Adrenal gland (tissue), 12 donors: ENCODE results near the gene COL21A1. TPM values are rescaled to one million over a fixed set of nuclear protein-coding genes. Genes with fewer than 3 reads are reported as not detected.
A peak's percentile ranks its signal among the peaks of the same experiment; 100 is the strongest.

Experiments
- DNase-seq, 7 donors: peaks; one replicate each; pipeline ENCODE4 v3.0.0-alpha.2; 2019 to 2020
- H3K27ac ChIP-seq, 5 donors: fragments of 200-600 bp; sonication (generic) in 4 of 5; 1 replicate in 3 of 5; 2 replicates in 2 of 5; pipeline versions ENCODE4 v1.5.1 to v1.8.0; 2016 to 2020; ENCODE audit warnings: mild to moderate bottlenecking in 1 of 5
- H3K27me3 ChIP-seq: fragments of 200-600 bp; 2 replicates; pipeline ENCODE4 v1.8.0; 2021
- H3K36me3 ChIP-seq, 2 donors: fragments of 200-600 bp; replicated peaks in 1 of 2; 1 replicate in 1 of 2; 2 replicates in 1 of 2; pipeline versions ENCODE4 v1.5.1 to v1.8.0; 2018 to 2022
- H3K4me1 ChIP-seq, 2 donors: fragments of 200-600 bp; replicated peaks in 1 of 2; 1 replicate in 1 of 2; 2 replicates in 1 of 2; pipeline versions ENCODE4 v1.5.1 to v1.8.0; 2018 to 2021
- H3K4me3 ChIP-seq, 4 donors: fragments of 200-600 bp; sonication (generic) in 3 of 4; one replicate each; pipeline ENCODE4 v1.5.1; 2016 to 2018
- H3K9me3 ChIP-seq, 3 donors: fragments of 200-600 bp; sonication (generic) in 1 of 3; replicated peaks in 1 of 3; 1 replicate in 2 of 3; 2 replicates in 1 of 3; pipeline versions ENCODE4 v1.5.1 to v1.8.0; 2016 to 2021
- POLR2A ChIP-seq, 2 donors: fragments of 450-650 bp; IDR thresholded peaks; one replicate each; pipeline ENCODE4 v1.6.1; 2017; ENCODE audit warnings: antibody characterized with exemption in 2 of 2, mild to moderate bottlenecking in 2 of 2, moderate library complexity in 1 of 2
- WGBS, 4 donors: extraction: QIAGEN DNeasy Blood & Tissue Kit in 2 of 4; methylation state at CpG; one replicate each; pipeline versions ENCODE4 v1.1.5 to v1.1.7; 2013 to 2017; 5-methylcytosine and 5-hydroxymethylcytosine counted together
- intact Hi-C, 2 donors: fragments of 100-400 bp; cut with DNase I; formaldehyde crosslinking; loops; one replicate each; pipeline versions ENCODE4 v1.14.1 to v1.15.0; 2022 to 2023
- polyA plus RNA-seq, 3 donors: library from polyadenylated mRNA; stranded (reverse); fragments of 200-250 nt in 2 of 3; fragments of 350-450 nt in 1 of 3; fragmentation: Illumina TruSeq in 1 of 3; extraction: RNeasy Lipid Tissue Mini Kit (QIAGEN cat#74804) in 1 of 3; gene quantifications; one replicate each; pipeline ENCODE4 v1.2.3, GENCODE V29; 2013 to 2014
- total RNA-seq, 9 donors: library from RNA; depleted of rRNA in 4 of 9; stranded (reverse); fragments of >200 nt in 4 of 9; fragments of 120-200 nt in 1 of 9; fragmentation: NEBNext Ultra II Directional in 1 of 9; extraction: Animal tissue kit (Norgen Biotek cat#: 25700) in 1 of 9; gene quantifications; one replicate each; pipeline versions ENCODE4 v1.1.0 to v1.2.4, GENCODE V29; 2013 to 2023
- TF ChIP-seq, protein P1 (sequence below), 6 experiments: fragments of 450-650 bp in 4 of 6; fragments of 200-600 bp in 2 of 6; sonication (generic) in 1 of 6; IDR thresholded peaks; 1 replicate in 5 of 6; 2 replicates in 1 of 6; pipeline versions ENCODE4 v1.5.1 to v1.8.0; 2016 to 2021; ENCODE audit warnings: antibody characterized with exemption in 6 of 6, mild to moderate bottlenecking in 2 of 6, moderate library complexity in 1 of 6
- donor health status: healthy with polysubstance abuse.
- donor health status: Bipolar disorder and iron deficiency.
- donor health status: DM: yes; HTN: yes; CAD: no.
- donor health status: DM: no; HTN: no; CAD: no.
- donor health status: DM: no; HTN: no; CAD: no.
- donor health status: DM: yes; HTN: yes; CAD: no.

COL21A1 gene
- total and polyA plus RNA-seq, 12 donors, result 0.12 to 19.4 (median 1.2) TPM

DNA sequence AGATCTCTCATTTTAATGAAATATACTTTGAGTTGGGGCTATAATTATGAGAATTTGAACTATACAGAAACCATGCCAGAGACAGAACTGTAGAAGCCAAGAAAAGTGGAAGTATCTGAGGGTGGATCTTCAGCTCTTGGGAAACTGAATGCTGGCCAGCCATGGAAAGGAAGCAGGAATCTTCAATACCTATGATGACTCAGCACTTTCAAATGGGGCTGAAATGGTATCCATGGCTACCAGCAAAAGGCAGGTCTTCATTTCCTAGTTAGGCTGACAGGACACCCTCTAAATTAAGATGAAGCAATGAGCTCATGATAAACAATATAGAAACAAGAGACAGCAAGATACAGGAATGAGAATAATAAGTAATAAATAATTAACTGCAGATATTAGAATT is 171.3 kb downstream of the COL21A1 start:
- Histone ChIP-seq H3K36me3 (no peaks in the 10 kb centered on the region), H3K27me3 (no peaks in the 10 kb centered on the region), H3K4me3 (no peak overlapping the region), H3K4me1 (no peaks in the 10 kb centered on the region), H3K27ac (no peak overlapping the region), H3K9me3 (peaks cover 0 to 7% (median 0%) of the 10 kb centered on the region in 3 donors)
- TF ChIP-seq POLR2A (IDR thresholded peaks at IDR 0.05), result no peak
- no peak for DNase-seq
- intact Hi-C loops, result no loop called here

GRCh38 chr6:56073761-56074160 is 173.6 kb downstream of the COL21A1 start:
- H3K27me3 ChIP-seq, result no peaks in the 10 kb centered on the region
- H3K27ac ChIP-seq, result no peak overlapping the region
- DNase-seq, result no peak
- intact Hi-C loops, result no loop called here
- H3K36me3 ChIP-seq, result no peaks in the 10 kb centered on the region
- H3K9me3 ChIP-seq, result peaks cover 0 to 7% (median 0%) of the 10 kb centered on the region in 3 donors
- H3K4me3 ChIP-seq, result no peak overlapping the region
- TF ChIP-seq, protein P1, sequence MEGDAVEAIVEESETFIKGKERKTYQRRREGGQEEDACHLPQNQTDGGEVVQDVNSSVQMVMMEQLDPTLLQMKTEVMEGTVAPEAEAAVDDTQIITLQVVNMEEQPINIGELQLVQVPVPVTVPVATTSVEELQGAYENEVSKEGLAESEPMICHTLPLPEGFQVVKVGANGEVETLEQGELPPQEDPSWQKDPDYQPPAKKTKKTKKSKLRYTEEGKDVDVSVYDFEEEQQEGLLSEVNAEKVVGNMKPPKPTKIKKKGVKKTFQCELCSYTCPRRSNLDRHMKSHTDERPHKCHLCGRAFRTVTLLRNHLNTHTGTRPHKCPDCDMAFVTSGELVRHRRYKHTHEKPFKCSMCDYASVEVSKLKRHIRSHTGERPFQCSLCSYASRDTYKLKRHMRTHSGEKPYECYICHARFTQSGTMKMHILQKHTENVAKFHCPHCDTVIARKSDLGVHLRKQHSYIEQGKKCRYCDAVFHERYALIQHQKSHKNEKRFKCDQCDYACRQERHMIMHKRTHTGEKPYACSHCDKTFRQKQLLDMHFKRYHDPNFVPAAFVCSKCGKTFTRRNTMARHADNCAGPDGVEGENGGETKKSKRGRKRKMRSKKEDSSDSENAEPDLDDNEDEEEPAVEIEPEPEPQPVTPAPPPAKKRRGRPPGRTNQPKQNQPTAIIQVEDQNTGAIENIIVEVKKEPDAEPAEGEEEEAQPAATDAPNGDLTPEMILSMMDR (IDR thresholded peaks at IDR 0.05), result no peak
- TF ChIP-seq POLR2A (IDR thresholded peaks at IDR 0.05), result no peak
- H3K4me1 ChIP-seq, result no peaks in the 10 kb centered on the region

DNA sequence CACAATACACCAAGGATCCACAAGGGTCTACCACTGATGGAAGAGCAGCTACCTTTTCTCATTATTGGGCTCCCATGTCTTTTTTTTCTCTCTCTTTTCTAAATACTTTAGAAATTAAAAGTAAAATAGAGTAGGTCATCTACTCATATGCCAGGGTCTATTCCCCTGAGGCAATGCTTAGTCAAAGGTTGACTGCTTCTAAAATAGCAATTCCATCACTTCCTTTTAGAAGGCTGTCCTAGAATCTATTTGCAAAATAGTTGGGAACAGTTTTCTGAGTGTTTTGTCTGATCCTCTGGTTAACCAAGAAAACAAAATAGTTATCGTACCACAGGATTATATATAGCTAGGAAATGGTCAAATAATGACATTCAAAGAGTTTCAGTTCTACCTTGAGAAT is 174.1 kb downstream of the COL21A1 start:
- no peak for DNase-seq
- Histone ChIP-seq H3K4me1 (no peaks in the 10 kb centered on the region), H3K4me3 (no peak overlapping the region), H3K27ac (no peak overlapping the region), H3K27me3 (no peaks in the 10 kb centered on the region), H3K9me3 (peaks cover 0 to 7% (median 0%) of the 10 kb centered on the region in 3 donors), H3K36me3 (no peaks in the 10 kb centered on the region)
- intact Hi-C loops, result no loop called here
- 70 to 78% (median 75%) methylated on average over 1 of the region's 1 CpG for WGBS, 4 donors
- no peak for TF ChIP-seq POLR2A (IDR thresholded peaks at IDR 0.05)
- TF ChIP-seq, protein P1 (IDR thresholded peaks at IDR 0.05), result no peak

DNA sequence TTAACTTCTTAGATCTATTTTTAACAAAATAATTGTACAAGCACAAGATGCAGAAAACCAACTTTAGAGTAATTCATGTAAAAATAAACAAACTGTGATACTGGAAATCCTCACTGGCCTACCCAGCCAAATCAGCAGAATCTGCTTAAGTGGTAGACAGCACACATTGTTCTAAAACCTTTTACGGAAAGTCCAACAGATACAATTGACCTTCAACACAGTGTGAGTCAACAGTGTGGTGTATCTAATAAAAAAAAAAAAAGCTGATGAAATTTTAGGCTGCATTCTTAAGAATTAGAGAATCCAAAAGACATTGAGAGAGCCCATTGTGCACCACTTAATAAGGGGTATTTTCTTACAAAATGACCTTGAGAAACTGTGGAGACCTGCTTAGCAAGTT is 174.5 kb downstream of the COL21A1 start:
- no peak for TF ChIP-seq POLR2A (IDR thresholded peaks at IDR 0.05)
- TF ChIP-seq, protein P1 (IDR thresholded peaks at IDR 0.05), result no peak
- Histone ChIP-seq H3K27ac (no peak overlapping the region), H3K4me3 (no peak overlapping the region), H3K9me3 (peaks cover 0 to 7% (median 0%) of the 10 kb centered on the region in 3 donors), H3K4me1 (no peaks in the 10 kb centered on the region), H3K36me3 (no peaks in the 10 kb centered on the region), H3K27me3 (no peaks in the 10 kb centered on the region)
- WGBS, 4 donors, result 25 to 39% (median 30%) methylated on average over 1 of the region's 1 CpG
- DNase-seq, result peak in 1 of 7 donors; percentile 8
- intact Hi-C loops, result no loop called here

DNA sequence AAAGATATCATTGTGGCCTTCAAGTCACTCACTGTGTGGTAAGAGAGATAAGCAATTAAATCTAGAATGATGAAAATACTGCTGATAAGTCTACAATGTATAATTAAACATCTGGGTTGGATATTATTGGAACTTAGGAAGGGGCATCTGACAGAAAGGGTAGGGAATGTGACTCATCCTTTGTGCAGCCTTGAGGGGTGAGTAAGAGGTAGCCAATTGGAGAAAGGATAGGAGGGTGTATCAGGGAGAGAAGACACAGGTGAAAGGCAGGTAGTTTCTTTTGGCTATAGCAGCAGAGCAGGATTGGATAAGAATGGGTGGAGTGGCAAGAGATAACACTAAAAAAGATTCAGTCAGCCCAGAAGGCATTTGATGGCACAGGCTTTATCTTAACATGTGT is 182.0 kb downstream of the COL21A1 start:
- H3K36me3 ChIP-seq, result no peaks in the 10 kb centered on the region
- no peak overlapping the region for H3K4me3 ChIP-seq
- no peak for DNase-seq
- intact Hi-C loops, result no loop called here
- H3K27me3 ChIP-seq, result no peaks in the 10 kb centered on the region
- TF ChIP-seq, protein P1 (IDR thresholded peaks at IDR 0.05), result no peak
- TF ChIP-seq POLR2A (IDR thresholded peaks at IDR 0.05), result no peak
- no peaks in the 10 kb centered on the region for H3K4me1 ChIP-seq
- H3K9me3 ChIP-seq, result no peaks in the 10 kb centered on the region
- no peak overlapping the region for H3K27ac ChIP-seq
